Ishikawa (cell line): ENCODE results near the gene TTC9.

Source experiments
- YY1 ChIP-seq: IDR thresholded peaks from 2 replicates; pipeline ENCODE4 v1.6.1; 2012; ENCODE audit warnings: low read depth
- ZBTB7A ChIP-seq: IDR thresholded peaks from 2 replicates; pipeline ENCODE4 v1.6.1; 2012; ENCODE audit warnings: low read depth
- TF ChIP-seq, protein P1 (sequence below): IDR thresholded peaks from 2 replicates; pipeline ENCODE4 v1.6.1; 2012

DNA sequence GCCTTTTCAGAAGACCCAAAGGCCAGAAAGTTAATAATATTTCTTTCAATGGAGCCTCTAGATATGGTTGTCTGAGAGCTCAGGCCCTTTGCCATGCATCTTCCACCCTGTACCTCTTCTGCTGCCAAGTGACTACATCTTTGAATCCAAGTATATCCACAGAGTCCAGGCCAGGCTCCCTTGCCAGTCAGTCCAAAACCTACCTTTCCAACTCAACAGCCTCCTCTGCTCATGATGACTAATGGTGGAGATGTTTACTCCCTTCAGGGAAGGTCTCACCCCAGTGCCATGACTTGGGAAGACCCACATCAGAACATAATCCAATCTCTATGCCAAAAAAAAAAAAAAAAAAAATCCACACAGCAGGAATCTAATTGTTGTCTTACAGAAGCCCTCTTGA, 20.4 kb downstream of the TTC9 start:
- no peak for TF ChIP-seq YY1
- TF ChIP-seq, protein P1, sequence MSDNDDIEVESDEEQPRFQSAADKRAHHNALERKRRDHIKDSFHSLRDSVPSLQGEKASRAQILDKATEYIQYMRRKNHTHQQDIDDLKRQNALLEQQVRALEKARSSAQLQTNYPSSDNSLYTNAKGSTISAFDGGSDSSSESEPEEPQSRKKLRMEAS = no peak
- TF ChIP-seq ZBTB7A = no peak
